Mucosa of stomach (tissue), 1 donor: ENCODE measurements around the gene TRAPPC2L.
"Not testable (repeated sequence)": the region's sequence is repeated elsewhere in the genome, so short reads cannot be mapped to it uniquely, and the experiment has no call there.

ENCODE experiments used
- H3K27me3 ChIP-seq: one replicate; pipeline ENCODE4 v1.7.0; 2013; ENCODE audit warnings: mild to moderate bottlenecking, low read length; ENCODE audit not compliant: control insufficient read depth, insufficient read depth
- H3K36me3 ChIP-seq: one replicate; pipeline ENCODE4 v1.7.0; 2013; ENCODE audit warnings: low read length; ENCODE audit not compliant: control insufficient read depth, insufficient read depth
- H3K4me1 ChIP-seq: one replicate; pipeline ENCODE4 v1.7.0; 2013; ENCODE audit warnings: mild to moderate bottlenecking, low read length; ENCODE audit not compliant: control insufficient read depth, insufficient read depth
- H3K4me3 ChIP-seq: one replicate; pipeline ENCODE4 v1.7.0; 2013; ENCODE audit warnings: low read length
- H3K9ac ChIP-seq: one replicate; pipeline ENCODE4 v1.7.0; 2013; ENCODE audit warnings: mild to moderate bottlenecking, low read length, moderate library complexity
- H3K9me3 ChIP-seq: one replicate; pipeline ENCODE4 v1.7.0; 2013; ENCODE audit warnings: mild to moderate bottlenecking, low read length, moderate library complexity; ENCODE audit not compliant: control insufficient read depth
- donor health status: Pancreatic carcinoma.

Gene TRAPPC2L

DNA sequence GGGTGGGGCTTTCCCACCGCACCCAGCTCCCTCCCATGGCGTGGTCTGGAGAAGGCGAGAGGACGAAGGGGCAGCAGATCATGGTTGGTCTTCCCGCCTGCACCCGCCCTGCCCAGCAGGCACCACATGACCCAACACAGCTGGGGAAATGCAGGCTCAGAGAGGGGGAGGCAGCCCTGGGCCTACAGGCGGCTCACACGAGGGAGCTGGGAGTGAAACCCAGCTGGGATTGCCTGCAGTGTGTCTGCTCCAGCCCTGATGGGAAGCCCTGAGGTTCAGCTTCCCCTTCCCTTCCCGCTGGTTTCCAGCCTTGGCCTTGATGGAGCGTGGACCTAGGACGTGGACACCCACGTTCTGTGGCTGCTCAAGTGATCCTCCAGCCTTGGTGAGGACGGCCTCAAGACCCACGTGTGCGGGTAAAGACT lies 29.5 kb downstream of the TRAPPC2L start:
- Histone ChIP-seq H3K36me3 (no peaks in the 10 kb centered on the region), H3K9ac (no peak overlapping the region), H3K4me3 (no peak overlapping the region), H3K4me1 (peaks cover 14% of the 10 kb centered on the region), H3K9me3 (no peaks in the 10 kb centered on the region), H3K27me3 (no peaks in the 10 kb centered on the region)

DNA sequence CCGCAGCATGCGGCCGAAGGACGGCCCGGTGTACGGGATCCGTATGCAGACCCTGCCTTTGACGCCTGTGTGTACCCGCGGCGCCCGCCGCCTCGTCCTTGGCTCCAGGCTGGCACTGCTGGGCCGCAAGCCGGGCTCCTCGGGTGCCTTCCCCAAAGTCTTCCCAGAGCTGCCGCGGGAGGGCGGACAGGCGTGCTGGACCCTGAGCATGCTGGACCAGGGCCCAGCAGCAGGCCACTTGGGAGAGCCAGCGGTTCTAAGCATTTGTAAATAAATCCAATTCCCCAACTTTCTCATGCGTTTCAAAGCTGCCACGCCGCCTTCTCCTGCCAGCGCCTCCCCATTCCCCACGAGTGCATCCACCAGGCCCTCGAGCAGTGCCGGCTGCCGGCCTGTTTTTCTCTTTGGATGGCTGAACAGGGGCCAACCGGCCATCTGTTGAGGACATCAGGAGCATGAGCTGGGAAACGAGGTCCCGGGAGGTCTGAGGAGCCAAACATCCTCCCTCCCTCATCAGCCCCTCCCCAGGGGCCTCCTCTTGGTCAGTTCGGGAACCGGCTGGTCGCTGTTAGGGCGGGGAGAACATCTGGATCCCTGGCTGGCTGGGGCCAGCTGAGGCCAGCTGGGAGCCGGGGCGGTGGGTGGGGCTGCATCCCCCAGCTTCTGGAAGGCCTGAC lies 30.1 kb downstream of the TRAPPC2L start:
- no peaks in the 10 kb centered on the region for H3K27me3 ChIP-seq
- H3K9me3 ChIP-seq = no peaks in the 10 kb centered on the region
- H3K9ac ChIP-seq = no peak overlapping the region
- no peak overlapping the region for H3K4me3 ChIP-seq
- H3K36me3 ChIP-seq = no peaks in the 10 kb centered on the region
- H3K4me1 ChIP-seq = peaks cover 8% of the 10 kb centered on the region

DNA sequence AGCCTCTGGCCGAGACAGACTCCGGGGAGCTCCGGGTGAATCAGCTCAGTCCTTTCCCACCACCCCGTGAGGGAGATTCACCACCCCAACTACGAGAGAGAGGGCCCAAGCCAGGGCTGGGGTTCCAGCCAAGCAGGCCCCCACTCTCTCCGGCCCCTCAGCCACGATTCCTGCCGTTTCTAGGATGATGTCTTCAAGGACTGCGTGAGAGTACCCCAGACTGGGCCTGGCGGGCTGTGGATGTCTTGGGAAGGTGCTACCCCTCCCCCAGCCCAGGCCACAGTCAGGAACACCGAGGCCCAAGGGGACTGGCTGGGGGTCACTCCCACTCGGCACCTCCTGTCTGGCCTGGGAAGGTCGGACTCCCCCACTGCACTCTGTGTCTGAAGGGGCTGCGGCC lies 31.1 kb downstream of the TRAPPC2L start:
- H3K9ac ChIP-seq = no peak overlapping the region
- H3K36me3 ChIP-seq = no peaks in the 10 kb centered on the region
- no peaks in the 10 kb centered on the region for H3K4me1 ChIP-seq
- H3K4me3 ChIP-seq = no peak overlapping the region
- H3K27me3 ChIP-seq = no peaks in the 10 kb centered on the region
- no peaks in the 10 kb centered on the region for H3K9me3 ChIP-seq

DNA sequence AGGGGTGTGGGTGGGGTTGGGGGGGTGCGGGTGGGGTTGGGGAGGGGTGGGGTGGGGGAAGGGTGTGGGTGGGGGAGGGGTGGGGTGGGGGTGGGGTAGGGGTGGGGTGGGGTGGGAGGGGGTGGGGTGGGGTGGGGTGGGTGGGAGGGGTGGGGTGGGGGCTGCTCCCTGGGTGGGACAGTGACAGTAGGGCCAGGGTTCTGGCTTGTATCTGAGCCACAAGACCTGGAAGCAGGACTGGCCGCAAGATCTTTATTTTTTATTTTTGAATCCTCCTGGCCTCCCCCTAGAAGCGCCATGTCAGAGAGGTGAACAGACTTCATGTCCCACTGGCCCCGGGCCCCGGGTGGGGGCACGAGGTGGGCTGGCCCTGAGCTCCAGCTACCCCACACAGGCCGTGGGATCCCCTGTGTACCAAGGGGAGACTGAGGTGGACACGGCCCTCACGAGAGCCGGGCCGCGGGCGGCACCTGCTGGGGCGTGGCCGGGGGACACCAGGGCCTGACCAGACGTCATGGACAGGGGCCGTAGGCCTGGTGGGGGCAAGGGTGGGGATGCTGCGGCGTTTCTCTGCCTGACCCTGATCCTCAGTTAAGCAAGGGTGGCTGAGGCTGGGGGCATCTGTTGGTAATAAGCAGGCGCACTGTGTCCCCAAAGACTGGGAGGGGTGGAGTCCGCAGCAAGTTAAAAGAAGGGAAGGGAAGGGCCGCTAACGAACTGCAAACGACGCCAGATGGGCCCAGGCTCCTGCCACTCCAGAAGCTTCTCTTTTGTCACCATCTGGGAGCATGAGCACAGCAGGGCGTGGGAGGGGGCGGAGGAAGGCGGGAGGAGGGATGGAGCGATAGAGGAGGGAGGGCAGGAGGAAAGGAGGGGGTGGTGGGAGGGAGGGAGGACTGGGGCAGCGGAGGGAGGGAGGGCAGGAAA lies 31.8 kb downstream of the TRAPPC2L start:
- no peak overlapping the region for H3K4me3 ChIP-seq
- H3K9ac ChIP-seq = no peak overlapping the region
- H3K36me3 ChIP-seq = no peaks in the 10 kb centered on the region
- no peaks in the 10 kb centered on the region for H3K27me3 ChIP-seq
- H3K9me3 ChIP-seq = no peaks in the 10 kb centered on the region
- H3K4me1 ChIP-seq = no peaks in the 10 kb centered on the region

DNA sequence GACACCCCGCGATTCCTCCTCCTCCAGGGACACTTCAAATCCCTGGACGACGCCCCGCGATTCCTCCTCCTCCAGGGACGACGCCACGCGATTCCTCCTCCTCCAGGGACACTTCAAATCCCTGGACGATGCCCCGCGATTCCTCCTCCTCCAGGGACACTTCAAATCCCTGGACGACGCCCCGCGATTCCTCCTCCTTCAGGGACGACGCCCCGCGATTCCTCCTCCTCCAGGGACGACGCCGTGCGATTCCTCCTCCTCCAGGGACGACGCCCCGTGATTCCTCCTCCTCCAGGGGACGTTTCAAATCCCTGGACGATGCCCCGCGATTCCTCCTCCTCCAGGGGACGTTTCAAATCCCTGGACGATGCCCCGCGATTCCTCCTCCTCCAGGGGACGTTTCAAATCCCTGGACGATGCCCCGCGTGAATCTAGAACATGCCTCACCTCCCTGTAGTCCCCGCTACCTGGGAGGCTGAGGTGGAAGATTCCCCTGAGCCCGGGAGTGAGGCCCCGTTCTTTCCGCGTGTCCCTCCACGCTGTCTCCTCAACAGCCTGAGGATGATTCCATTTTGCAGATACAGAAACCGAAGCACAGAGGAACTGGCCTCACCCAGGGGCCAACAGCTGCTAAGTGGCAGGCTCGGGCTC lies 32.9 kb downstream of the TRAPPC2L start:
- not testable (repeated sequence) for H3K36me3 ChIP-seq, H3K9me3 ChIP-seq, H3K4me3 ChIP-seq, H3K27me3 ChIP-seq, H3K4me1 ChIP-seq, H3K9ac ChIP-seq

DNA sequence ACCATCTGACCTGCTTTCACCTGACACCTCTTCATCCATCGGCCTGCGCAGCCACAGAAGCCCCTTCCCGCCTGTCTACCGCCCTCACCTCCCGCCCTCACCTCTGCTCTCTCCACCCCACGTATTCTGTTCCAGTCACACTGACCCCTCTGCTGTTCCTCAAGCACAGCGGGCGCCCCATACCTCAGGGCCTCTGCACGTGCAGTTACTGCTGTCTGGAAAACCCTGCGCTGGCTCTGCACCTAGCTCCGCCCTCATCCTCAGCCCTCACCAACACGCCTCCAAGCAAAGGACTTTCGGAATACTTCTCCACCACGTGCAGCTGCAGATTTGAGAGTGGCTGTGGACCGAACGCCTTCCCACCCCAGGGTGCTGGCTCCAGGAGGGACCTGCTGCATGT lies 34.2 kb downstream of the TRAPPC2L start:
- Histone ChIP-seq H3K4me3 (no peak overlapping the region), H3K9ac (no peak overlapping the region), H3K9me3 (no peaks in the 10 kb centered on the region), H3K27me3 (no peaks in the 10 kb centered on the region), H3K4me1 (no peaks in the 10 kb centered on the region), H3K36me3 (no peaks in the 10 kb centered on the region)

DNA sequence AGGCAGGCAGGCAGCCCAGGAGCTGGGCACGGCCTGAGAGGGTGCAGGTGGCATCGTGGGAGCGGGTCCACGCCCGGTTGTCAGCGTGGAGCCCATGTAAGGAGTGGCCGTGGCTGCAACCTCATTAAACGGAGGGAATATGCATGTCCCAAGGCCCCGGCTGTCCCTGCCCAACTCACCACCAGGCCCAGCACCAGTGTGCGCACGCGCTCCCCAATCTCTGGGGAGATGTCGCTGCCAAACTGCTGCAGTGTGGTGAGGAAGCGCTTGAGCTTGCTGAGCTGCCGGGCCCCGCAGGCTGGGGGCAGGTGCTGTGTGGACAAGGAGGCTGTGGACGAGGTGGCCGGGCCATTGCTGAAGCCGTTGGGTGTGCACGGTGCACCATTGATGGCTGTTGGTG lies 35.1 kb downstream of the TRAPPC2L start:
- no peaks in the 10 kb centered on the region for H3K4me1 ChIP-seq
- H3K27me3 ChIP-seq = no peaks in the 10 kb centered on the region
- no peaks in the 10 kb centered on the region for H3K9me3 ChIP-seq
- no peak overlapping the region for H3K9ac ChIP-seq
- H3K4me3 ChIP-seq = no peak overlapping the region
- H3K36me3 ChIP-seq = no peaks in the 10 kb centered on the region

DNA sequence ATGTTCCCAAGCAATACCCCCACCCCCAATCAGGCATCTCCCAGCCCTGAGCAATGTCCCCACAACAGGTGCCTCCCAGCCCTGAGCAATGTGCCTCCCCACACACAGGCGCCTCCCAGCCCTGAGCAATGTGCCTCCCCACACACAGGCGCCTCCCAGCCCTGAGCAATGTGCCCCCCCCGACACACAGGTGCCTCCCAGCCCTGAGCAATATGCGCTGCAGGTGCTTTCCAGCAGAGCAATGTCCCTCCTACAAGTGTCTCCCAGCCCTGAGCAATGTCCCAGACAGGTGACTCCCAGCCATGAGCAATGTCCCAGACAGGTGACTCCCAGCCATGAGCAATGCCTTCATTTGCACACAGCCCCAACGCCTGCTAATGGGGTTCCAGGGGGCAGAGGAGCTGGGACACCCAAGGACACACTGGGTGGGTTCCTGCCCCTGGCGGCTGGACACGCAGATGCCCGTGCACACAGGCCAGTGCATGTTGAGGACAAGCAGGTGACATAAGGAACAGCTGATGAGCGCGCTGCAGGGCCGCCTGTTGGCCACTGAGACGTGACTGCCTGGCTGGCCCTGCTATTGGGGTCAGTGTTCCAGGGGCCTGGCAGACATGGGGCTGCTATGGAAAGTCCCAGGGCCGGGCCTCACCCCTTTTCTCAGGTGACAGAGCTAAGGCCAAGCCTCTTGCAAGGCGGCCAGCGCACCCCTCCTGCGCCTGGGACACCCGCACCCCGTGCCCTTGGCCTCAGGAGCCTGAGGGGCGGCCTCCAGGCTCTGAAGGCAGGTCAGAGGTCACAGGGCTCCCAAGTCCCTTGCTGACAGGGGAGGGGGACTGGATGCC lies 36.4 kb downstream of the TRAPPC2L start:
- no peaks in the 10 kb centered on the region for H3K4me1 ChIP-seq
- no peaks in the 10 kb centered on the region for H3K9me3 ChIP-seq
- H3K36me3 ChIP-seq = no peaks in the 10 kb centered on the region
- H3K4me3 ChIP-seq = no peak overlapping the region
- H3K27me3 ChIP-seq = no peaks in the 10 kb centered on the region
- no peak overlapping the region for H3K9ac ChIP-seq

DNA sequence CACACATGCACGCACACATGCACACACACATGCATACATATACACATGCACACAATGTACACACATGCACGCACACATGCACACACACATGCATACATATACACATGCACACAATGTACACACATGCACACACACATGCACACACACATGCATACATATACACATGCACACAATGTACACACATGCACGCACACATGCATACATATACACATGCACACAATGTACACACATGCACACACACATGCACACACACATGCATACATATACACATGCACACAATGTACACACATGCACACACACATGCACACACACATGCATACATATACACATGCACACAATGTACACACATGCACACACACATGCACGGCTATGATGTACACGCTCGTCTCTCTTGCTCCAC lies 37.3 kb downstream of the TRAPPC2L start:
- H3K9me3 ChIP-seq, H3K36me3 ChIP-seq, H3K27me3 ChIP-seq, H3K4me1 ChIP-seq, H3K4me3 ChIP-seq, H3K9ac ChIP-seq: not testable (repeated sequence)

DNA sequence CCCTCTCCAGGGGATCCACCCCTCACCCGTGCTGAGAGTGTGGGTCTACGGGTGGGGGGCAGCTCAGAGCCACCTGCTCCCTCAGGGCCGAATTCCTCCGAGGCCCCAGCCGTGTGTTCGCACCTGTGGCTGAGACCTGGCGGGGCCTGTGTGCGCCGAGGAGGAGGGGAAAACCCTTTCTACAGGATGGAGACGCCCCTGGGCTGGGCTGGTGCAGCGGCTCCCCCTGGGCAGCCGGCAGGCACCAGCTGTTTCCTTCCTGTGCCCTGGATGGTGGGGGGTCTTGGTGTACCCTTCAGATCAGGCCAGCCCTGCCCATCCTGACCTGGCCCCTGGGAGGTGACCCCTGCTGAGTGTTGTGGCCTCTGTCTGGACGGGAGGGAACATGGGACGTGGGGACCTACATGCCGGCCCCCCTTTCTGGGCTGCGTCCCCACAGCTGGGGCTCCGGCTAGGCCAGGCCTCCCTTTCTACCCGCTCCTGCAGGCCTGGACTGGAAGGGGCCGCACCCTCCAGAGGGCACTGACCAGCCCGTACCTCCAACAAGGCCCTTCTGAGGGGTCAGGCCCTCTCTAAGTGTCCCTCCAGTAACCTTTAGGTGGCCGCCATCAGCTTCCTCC lies 37.9 kb downstream of the TRAPPC2L start:
- no peaks in the 10 kb centered on the region for H3K4me1 ChIP-seq
- H3K36me3 ChIP-seq = no peaks in the 10 kb centered on the region
- H3K27me3 ChIP-seq = no peaks in the 10 kb centered on the region
- no peaks in the 10 kb centered on the region for H3K9me3 ChIP-seq
- H3K4me3 ChIP-seq = no peak overlapping the region
- H3K9ac ChIP-seq = no peak overlapping the region

DNA sequence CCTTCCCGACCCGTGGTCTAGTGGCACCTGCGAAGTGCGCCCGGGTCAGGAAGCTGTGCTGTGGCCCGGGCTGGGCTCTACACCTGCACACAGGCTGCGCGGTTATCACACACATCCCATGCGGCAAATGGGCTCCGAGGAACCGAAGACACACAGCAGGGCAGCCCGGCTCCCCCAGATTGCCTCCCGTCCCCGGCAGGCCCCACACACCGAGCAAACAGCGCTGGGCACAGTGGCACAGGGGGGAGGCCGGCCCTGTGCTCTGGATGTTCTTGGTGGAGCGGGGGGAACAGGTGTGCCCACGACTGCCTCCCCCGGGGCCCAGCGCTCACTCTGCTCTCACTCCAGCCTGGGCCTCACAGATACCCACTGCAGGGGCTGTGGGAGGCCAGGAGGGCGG lies 38.4 kb downstream of the TRAPPC2L start:
- Histone ChIP-seq H3K4me3 (no peak overlapping the region), H3K9me3 (no peaks in the 10 kb centered on the region), H3K27me3 (no peaks in the 10 kb centered on the region), H3K36me3 (no peaks in the 10 kb centered on the region), H3K9ac (no peak overlapping the region), H3K4me1 (no peaks in the 10 kb centered on the region)
